IgD-negative memory B cell (primary cell): ENCODE measurements around the gene COL8A1. TPM values are rescaled to one million over a fixed set of nuclear protein-coding genes. Genes with fewer than 3 reads are reported as not detected.
"Not testable (repeated sequence)": the region's sequence is repeated elsewhere in the genome, so short reads cannot be mapped to it uniquely, and the experiment has no call there.

Experiments
- H3K27ac Mint-ChIP-seq, 3 donors: one replicate each; pipeline ENCODE4 v1.8.0; 2020 to 2022; ENCODE audit warnings: mild to moderate bottlenecking in 3 of 3, mixed read lengths in 3 of 3, moderate library complexity in 1 of 3
- H3K27me3 Mint-ChIP-seq: one replicate; pipeline ENCODE4 v1.8.0; 2021; ENCODE audit warnings: mixed read lengths
- H3K36me3 Mint-ChIP-seq: one replicate; pipeline ENCODE4 v1.8.0; 2020; ENCODE audit warnings: mild to moderate bottlenecking, mixed read lengths
- H3K4me1 Mint-ChIP-seq, 3 donors: one replicate each; pipeline ENCODE4 v1.8.0; 2020 to 2022; ENCODE audit warnings: mixed read lengths in 3 of 3, mild to moderate bottlenecking in 1 of 3
- H3K4me3 Mint-ChIP-seq, 4 donors: one replicate each; pipeline ENCODE4 v1.8.0; 2020 to 2022; ENCODE audit warnings: mild to moderate bottlenecking in 4 of 4, mixed read lengths in 4 of 4, moderate library complexity in 3 of 4
- H3K9me3 Mint-ChIP-seq, 3 donors: one replicate each; pipeline ENCODE4 v1.8.0; 2020 to 2021; ENCODE audit warnings: mixed read lengths in 3 of 3, mild to moderate bottlenecking in 1 of 3
- polyA plus RNA-seq: library from polyadenylated mRNA; unstranded; fragments of 300-500 nt; fragmentation: Illumina TruSeq; gene quantifications from one replicate; pipeline ENCODE4 v1.2.3, GENCODE V29; 2021

The COL8A1 gene
- polyA plus RNA-seq, 1 donor from 2014 or later, result not detected

- no peaks in the 10 kb centered on the region for H3K4me1 Mint-ChIP-seq
- peaks cover 0 to 6% (median 0%) of the 10 kb centered on the region in 3 donors for H3K9me3 Mint-ChIP-seq
- H3K36me3 Mint-ChIP-seq, result no peaks in the 10 kb centered on the region
- no peaks in the 10 kb centered on the region for H3K27me3 Mint-ChIP-seq
- no peak overlapping the region for H3K4me3 Mint-ChIP-seq
- H3K27ac Mint-ChIP-seq, result no peak overlapping the region
Measured at GRCh38 chr3:99724276-99724675, 85.9 kb downstream of the COL8A1 start.

DNA sequence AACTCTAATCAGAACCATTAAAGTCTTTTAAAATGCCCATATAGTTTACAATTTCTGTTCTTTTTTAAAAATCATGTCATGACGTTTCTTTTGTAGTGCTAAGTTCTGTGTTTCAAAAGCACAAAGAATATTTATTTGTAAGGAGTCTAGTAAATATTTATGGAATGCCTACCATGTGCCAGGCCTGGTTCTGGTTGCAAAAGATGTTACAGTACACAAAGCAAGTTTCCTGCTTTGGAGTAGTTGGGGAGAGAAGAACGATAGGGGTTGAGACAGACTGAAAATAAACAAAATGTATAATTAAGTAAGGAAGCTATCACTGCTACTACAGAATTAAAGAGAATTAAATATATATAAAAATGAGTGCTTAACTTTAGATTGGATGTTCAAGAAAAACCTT, 92.5 kb downstream of the COL8A1 start:
- Mint-ChIP-seq H3K27ac (no peak overlapping the region), H3K36me3 (no peaks in the 10 kb centered on the region), H3K4me3 (no peak overlapping the region), H3K4me1 (no peaks in the 10 kb centered on the region), H3K27me3 (no peaks in the 10 kb centered on the region), H3K9me3 (peaks cover 0 to 2% (median 0%) of the 10 kb centered on the region in 3 donors)

GRCh38 chr3:99731499-99731898, 93.1 kb downstream of the COL8A1 start:
- no peak overlapping the region for H3K4me3 Mint-ChIP-seq
- H3K27me3 Mint-ChIP-seq, result peaks cover 2% of the 10 kb centered on the region
- H3K36me3 Mint-ChIP-seq, result no peaks in the 10 kb centered on the region
- peaks cover 0 to 4% (median 0%) of the 10 kb centered on the region in 3 donors for H3K9me3 Mint-ChIP-seq
- no peak overlapping the region for H3K27ac Mint-ChIP-seq
- no peaks in the 10 kb centered on the region for H3K4me1 Mint-ChIP-seq

DNA sequence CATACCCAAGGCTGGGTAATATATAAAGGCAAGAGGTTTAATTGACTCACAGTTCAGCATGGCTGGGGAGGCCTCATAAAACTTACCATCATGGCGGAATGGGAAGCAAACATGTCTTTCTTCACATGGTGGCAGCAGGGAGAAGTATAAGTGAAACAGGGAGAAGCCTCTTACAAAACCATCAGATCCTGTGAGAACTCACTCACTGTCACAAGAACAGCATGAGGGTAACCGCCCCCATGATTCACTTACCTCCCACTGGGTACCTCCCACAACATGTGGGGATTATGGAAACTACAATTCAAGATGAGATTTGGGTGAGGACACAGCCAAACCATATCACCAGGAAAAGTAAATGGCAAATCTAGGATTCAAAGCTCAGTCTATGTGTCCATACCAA, 102.0 kb downstream of the COL8A1 start:
- not testable (repeated sequence) for H3K4me3 Mint-ChIP-seq, H3K27ac Mint-ChIP-seq, H3K36me3 Mint-ChIP-seq, H3K4me1 Mint-ChIP-seq, H3K27me3 Mint-ChIP-seq
- H3K9me3 Mint-ChIP-seq, result peaks cover 0 to 11% (median 0%) of the 10 kb centered on the region in 3 donors

DNA sequence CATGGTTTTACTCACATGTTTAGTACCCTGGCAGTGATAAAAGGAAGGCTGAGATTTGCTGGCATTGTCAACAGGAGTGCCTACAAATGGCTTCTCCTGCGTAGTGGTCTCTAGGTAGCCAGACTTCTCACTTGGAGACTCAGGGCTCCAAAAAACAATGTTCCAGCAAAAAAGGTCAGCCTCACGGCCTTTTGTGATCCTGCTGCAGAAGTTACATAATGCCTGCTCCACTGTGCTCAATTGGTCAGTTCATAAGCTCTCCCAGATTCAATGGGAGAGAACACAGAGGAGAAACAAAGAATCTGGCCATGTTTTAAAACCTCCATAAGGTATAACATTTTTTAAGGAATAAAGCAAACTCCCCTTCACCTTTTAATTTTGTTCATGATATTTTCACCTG, 103.2 kb downstream of the COL8A1 start:
- Mint-ChIP-seq H3K27ac (no peak overlapping the region), H3K4me1 (no peaks in the 10 kb centered on the region), H3K9me3 (peaks cover 0 to 9% (median 0%) of the 10 kb centered on the region in 3 donors), H3K27me3 (no peaks in the 10 kb centered on the region), H3K4me3 (no peak overlapping the region), H3K36me3 (no peaks in the 10 kb centered on the region)

DNA sequence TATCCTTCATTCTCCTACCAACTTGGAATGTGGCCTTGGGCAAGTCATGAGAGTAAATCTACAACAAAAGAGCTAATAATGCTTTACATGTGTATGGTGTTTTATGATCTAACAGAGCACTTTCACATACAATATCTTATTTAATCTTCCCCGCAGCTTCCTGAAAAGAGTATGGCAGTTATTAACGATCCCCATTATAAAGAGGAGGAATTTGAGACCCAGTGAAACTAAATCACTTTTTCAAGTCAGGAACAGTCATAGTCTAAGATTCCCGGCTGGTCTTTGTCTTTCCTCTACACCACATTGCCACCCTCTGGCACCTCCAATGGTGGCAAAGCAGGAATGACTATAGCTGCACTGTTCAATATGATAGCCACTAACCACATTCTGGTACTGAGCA, 109.5 kb downstream of the COL8A1 start:
- Mint-ChIP-seq H3K9me3 (no peaks in the 10 kb centered on the region), H3K27ac (no peak overlapping the region), H3K27me3 (no peaks in the 10 kb centered on the region), H3K4me1 (no peaks in the 10 kb centered on the region), H3K36me3 (no peaks in the 10 kb centered on the region), H3K4me3 (no peak overlapping the region)

DNA sequence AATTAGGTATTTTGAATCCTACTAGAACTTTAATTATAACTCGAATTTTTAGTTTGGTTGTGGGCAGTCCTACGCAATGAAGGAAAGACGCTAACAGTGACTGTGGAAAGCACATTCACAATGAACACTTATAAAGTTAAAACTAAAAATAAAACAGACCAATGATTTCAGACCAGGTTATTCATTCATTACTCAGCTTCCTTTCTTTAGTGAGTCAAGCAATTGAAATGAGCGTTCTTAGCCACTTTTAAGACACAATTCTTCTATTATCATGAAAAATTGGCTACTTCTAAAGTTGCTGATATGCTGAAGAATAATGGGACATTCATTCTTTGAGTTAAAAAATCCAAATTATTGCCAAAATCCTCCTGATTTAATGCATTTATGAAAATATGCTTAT, 113.3 kb downstream of the COL8A1 start:
- Mint-ChIP-seq H3K9me3 (no peaks in the 10 kb centered on the region), H3K4me1 (no peaks in the 10 kb centered on the region), H3K36me3 (no peaks in the 10 kb centered on the region), H3K4me3 (no peak overlapping the region), H3K27ac (no peak overlapping the region), H3K27me3 (peaks cover 2% of the 10 kb centered on the region)

DNA sequence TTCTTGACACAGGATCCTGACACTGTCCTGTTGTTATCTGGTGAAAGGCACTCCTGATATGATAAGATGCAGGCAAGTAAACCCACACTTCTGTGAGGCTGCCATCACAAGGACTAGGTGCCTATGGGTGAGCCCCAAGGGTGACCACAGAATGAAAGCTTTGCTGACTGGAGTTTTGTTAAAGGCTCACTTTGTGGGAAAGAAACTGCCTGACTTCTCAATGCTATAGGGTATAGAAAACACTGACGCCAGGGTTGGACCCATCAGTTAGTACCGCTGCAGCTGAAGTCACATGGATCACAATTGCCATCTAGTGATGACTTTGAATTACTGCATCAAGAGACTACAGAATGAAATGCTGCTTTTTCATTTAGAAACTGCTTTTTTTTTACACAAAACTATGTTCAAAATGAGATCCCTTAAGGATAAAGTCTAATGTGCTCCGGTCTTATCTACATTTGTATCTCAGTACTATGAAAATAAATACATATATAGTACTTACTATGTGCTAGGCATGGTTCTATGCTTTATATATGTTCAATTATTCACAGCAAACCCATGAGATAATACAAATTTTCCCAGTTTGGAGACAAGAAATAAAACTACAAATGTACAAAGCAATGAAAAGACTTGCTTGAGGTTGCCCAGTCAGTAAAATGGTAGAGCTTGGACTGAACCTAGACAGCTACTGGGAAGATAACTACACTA, 115.0 kb downstream of the COL8A1 start:
- no peaks in the 10 kb centered on the region for H3K36me3 Mint-ChIP-seq
- no peak overlapping the region for H3K4me3 Mint-ChIP-seq
- H3K27ac Mint-ChIP-seq, result no peak overlapping the region
- no peaks in the 10 kb centered on the region for H3K9me3 Mint-ChIP-seq
- peaks cover 2% of the 10 kb centered on the region for H3K27me3 Mint-ChIP-seq
- no peaks in the 10 kb centered on the region for H3K4me1 Mint-ChIP-seq

DNA sequence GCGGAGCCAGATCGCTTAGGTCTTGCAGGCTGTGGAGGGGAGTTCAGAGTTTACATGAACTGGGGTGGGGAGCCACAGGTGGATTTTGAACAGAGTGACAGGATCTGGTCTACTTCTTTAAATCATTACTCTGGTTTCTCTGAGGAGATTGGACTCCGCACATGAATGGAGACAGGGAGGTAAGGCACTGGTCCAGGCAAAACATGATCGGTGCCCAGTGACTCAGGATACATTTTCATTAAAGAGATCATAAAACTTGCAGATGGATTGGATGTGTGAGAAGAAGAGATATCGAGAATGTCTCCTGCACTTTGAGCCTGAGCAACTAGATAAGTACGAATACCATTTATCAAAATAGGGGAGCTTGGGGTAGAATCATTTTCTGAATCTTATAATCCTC, 117.4 kb downstream of the COL8A1 start:
- H3K4me1 Mint-ChIP-seq, result no peaks in the 10 kb centered on the region
- no peaks in the 10 kb centered on the region for H3K9me3 Mint-ChIP-seq
- H3K4me3 Mint-ChIP-seq, result no peak overlapping the region
- H3K36me3 Mint-ChIP-seq, result no peaks in the 10 kb centered on the region
- peaks cover 2% of the 10 kb centered on the region for H3K27me3 Mint-ChIP-seq
- H3K27ac Mint-ChIP-seq, result no peak overlapping the region

DNA sequence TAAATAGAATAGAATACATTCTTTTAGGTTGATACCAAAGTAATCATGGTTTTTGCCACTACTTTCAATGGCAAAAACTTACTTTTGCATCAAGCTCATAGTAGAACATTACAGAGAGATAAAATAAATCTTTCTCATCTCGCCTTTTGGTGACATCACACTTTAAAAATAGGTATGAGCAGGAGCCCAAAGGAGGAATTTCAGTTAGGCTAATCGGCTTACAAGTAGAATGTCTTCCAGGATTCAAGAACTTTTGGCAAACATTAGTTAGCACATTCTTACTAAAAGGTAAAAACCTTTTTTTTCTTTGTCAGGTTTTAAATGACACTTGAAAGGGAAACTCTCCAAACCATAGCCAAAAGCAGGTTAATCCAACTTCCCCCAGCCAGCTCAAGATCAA, 119.6 kb downstream of the COL8A1 start:
- Mint-ChIP-seq H3K4me3 (no peak overlapping the region), H3K9me3 (no peaks in the 10 kb centered on the region), H3K27ac (no peak overlapping the region), H3K27me3 (peaks cover 4% of the 10 kb centered on the region), H3K4me1 (no peaks in the 10 kb centered on the region), H3K36me3 (no peaks in the 10 kb centered on the region)

DNA sequence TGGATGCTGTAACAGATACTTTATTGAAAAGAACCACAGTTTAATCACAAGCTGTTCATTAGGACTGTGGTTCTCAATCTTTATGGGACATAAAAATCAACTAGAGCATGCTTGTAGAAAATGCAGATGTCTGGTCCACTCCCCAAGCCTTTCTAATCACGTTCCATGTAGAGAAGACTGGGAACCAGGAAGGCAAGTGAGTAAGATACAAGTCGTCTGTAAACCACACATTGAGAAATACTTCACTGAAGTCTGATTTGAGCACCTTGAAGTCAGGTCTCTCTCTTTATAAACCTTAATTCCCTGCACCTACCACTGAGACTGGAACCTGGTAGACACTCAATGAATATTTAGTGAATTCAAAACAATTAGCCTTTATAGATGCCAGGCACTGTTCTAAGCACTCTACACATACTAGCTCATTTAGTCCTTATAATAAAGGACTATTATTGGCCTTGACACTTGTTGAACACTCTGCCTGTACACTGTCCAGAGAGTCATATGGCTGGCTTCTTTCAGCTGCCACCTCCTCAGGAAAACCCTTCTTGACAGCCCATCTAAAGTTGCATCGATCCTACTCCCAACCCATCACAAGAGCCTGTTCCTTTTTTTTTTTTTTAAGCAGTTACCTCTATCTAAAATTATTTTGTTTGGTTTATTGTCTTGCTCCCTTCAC, 120.2 kb downstream of the COL8A1 start:
- H3K4me3 Mint-ChIP-seq, result no peak overlapping the region
- H3K27ac Mint-ChIP-seq, result no peak overlapping the region
- no peaks in the 10 kb centered on the region for H3K9me3 Mint-ChIP-seq
- peaks cover 4% of the 10 kb centered on the region for H3K27me3 Mint-ChIP-seq
- H3K4me1 Mint-ChIP-seq, result no peaks in the 10 kb centered on the region
- H3K36me3 Mint-ChIP-seq, result no peaks in the 10 kb centered on the region

- no peaks in the 10 kb centered on the region for H3K9me3 Mint-ChIP-seq
- no peaks in the 10 kb centered on the region for H3K4me1 Mint-ChIP-seq
- H3K27ac Mint-ChIP-seq, result no peak overlapping the region
- peaks cover 4% of the 10 kb centered on the region for H3K27me3 Mint-ChIP-seq
- no peaks in the 10 kb centered on the region for H3K36me3 Mint-ChIP-seq
- H3K4me3 Mint-ChIP-seq, result no peak overlapping the region
Measured at GRCh38 chr3:99760031-99760430, 121.6 kb downstream of the COL8A1 start.

GRCh38 chr3:99760629-99761028, 122.2 kb downstream of the COL8A1 start:
- no peaks in the 10 kb centered on the region for H3K4me1 Mint-ChIP-seq
- H3K9me3 Mint-ChIP-seq, result no peaks in the 10 kb centered on the region
- H3K27ac Mint-ChIP-seq, result no peak overlapping the region
- no peaks in the 10 kb centered on the region for H3K36me3 Mint-ChIP-seq
- no peak overlapping the region for H3K4me3 Mint-ChIP-seq
- H3K27me3 Mint-ChIP-seq, result peaks cover 4% of the 10 kb centered on the region

DNA sequence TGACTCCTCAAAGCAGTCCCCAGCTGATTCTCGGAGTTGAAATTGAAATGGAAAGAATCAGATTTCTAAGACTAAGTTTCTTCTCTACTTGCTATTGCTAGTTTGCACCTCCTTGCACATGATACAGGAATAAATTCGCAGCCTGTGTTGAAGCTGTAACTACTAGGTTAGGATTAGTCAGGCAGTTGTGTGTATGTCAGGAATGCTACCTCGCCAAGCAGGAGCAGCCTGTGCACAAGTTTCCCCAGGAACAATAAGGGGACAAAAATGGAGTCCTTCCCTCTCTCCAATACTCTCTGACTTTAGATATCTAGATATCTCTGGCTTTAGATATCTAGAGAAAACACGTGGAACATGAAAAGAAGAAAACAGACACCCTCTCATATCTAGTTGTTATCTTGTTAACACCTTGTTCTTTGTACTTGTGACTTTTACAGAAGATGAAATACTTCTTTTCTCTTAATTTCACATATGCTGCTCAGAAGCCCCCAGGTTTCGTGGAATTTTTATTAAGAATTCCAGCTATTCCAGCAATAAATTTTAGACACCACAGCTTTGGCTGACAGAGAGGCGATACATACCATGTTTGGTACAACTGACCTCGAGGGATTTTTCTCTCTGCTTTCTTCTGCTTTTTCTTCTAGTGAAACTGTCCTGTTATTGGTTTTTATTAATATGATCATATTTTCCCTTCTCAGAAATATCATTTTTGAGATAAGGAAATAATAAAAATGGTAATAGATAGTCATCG, 123.2 kb downstream of the COL8A1 start:
- H3K4me3 Mint-ChIP-seq, result no peak overlapping the region
- H3K36me3 Mint-ChIP-seq, result no peaks in the 10 kb centered on the region
- H3K27me3 Mint-ChIP-seq, result peaks cover 2% of the 10 kb centered on the region
- H3K4me1 Mint-ChIP-seq, result no peaks in the 10 kb centered on the region
- H3K27ac Mint-ChIP-seq, result no peak overlapping the region
- H3K9me3 Mint-ChIP-seq, result no peaks in the 10 kb centered on the region

DNA sequence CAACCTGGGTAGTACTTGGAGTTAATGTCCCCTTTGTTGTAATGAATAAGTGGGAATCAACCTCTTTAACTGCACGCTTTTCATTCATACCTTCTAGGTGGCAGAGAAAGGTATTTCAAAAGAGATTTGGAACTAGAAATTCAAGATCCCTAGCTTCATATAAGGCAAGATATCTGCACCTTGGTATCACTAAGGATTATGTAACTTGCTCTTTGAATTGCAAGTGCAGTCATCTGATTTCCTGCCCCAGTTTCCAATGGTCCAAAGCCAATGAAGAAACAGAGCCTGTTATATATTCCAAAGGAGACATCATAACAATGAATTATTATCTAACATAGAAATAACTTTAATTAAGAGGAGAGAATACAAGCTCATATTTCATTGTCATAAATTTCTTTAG, 124.5 kb downstream of the COL8A1 start:
- no peaks in the 10 kb centered on the region for H3K4me1 Mint-ChIP-seq
- H3K9me3 Mint-ChIP-seq, result no peaks in the 10 kb centered on the region
- no peak overlapping the region for H3K27ac Mint-ChIP-seq
- H3K27me3 Mint-ChIP-seq, result peaks cover 2% of the 10 kb centered on the region
- H3K36me3 Mint-ChIP-seq, result no peaks in the 10 kb centered on the region
- H3K4me3 Mint-ChIP-seq, result no peak overlapping the region
